Thyroid gland (tissue), 4 donors: ENCODE results near the gene HSF4.

Experiments
- CTCF ChIP-seq, 6 experiments: fragments of 200-600 bp in 3 of 6; fragments of 450-650 bp in 3 of 6; sonication (generic) in 3 of 6; IDR thresholded peaks; one replicate each; pipeline ENCODE4 v1.5.1; 2016 to 2019; ENCODE audit warnings: antibody characterized with exemption in 6 of 6, mild to moderate bottlenecking in 2 of 6, inconsistent platforms in 1 of 6, moderate library complexity in 1 of 6
- POLR2A ChIP-seq, 2 donors: fragments of 450-650 bp; IDR thresholded peaks; one replicate each; pipeline ENCODE4 v1.6.1; 2017; ENCODE audit warnings: antibody characterized with exemption in 2 of 2, mild to moderate bottlenecking in 2 of 2, moderate library complexity in 1 of 2

- no peak for TF ChIP-seq POLR2A (IDR thresholded peaks at IDR 0.05)
- no peak for TF ChIP-seq CTCF (IDR thresholded peaks at IDR 0.05)
These were observed 18.8 kb upstream of the HSF4 start for GRCh38 chr16:67145746-67146145.
